Measurements from ENCODE around the gene SLC35F3.

DNA sequence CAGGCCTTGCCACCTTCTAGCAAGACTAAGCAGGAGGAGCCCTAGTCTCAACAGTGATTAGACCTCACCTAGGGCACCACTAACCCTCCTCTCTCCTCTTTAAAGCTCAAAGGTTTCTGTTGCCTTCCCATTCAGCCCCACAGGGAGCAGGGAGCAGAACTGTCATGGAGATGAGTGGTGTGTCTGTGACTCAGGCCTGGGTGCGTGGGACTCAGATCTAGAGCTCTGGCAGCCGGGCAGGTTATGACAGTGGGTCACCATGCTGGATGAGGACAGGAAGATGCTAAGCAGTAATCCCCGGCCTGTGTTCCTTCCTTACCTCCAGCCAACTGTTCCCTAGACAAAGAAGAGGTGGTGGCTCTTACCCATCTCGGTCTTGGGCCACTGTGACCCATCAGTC lies 408.7 kb downstream of the SLC35F3 start:
- TF ChIP-seq, protein P1, sequence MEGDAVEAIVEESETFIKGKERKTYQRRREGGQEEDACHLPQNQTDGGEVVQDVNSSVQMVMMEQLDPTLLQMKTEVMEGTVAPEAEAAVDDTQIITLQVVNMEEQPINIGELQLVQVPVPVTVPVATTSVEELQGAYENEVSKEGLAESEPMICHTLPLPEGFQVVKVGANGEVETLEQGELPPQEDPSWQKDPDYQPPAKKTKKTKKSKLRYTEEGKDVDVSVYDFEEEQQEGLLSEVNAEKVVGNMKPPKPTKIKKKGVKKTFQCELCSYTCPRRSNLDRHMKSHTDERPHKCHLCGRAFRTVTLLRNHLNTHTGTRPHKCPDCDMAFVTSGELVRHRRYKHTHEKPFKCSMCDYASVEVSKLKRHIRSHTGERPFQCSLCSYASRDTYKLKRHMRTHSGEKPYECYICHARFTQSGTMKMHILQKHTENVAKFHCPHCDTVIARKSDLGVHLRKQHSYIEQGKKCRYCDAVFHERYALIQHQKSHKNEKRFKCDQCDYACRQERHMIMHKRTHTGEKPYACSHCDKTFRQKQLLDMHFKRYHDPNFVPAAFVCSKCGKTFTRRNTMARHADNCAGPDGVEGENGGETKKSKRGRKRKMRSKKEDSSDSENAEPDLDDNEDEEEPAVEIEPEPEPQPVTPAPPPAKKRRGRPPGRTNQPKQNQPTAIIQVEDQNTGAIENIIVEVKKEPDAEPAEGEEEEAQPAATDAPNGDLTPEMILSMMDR (IDR thresholded peaks at IDR 0.05): no peak
- no peak for TF ChIP-seq POLR2AphosphoS5 (IDR thresholded peaks at IDR 0.05)
- no peak for TF ChIP-seq POLR2A (IDR thresholded peaks at IDR 0.05)
- no peak for TF ChIP-seq EP300 (IDR thresholded peaks at IDR 0.05)
